PC-3 (cell line): ENCODE data around the gene DENND5B. TPM values are rescaled to one million over a fixed set of nuclear protein-coding genes. Genes with fewer than 3 reads are reported as not detected.

Source experiments
- ATAC-seq: fragments of 200-7000 bp; cut with Tn5 transposase; 2 replicates; pipeline ENCODE4 v1.9.1; 2020; ENCODE audit warnings: mild to moderate bottlenecking, moderate library complexity
- BruUV-seq: library from RNA; stranded (reverse); fragments of 400-500 nt; replicated peaks from 2 replicates; lab custom pipeline; 2021; lab: Mats Ljungman, UMichigan
- CTCF ChIA-PET: fragments of 300-600 bp; sonication (Branson Sonifier 250); formaldehyde crosslinking; loops from one replicate; lab custom pipeline; 2022; ENCODE audit warnings: antibody characterized with exemption; lab: Charles Lee
- POLR2A ChIA-PET: fragments of 300-600 bp; sonication (Branson Sonifier 250); formaldehyde crosslinking; loops from one replicate; lab custom pipeline; 2022; ENCODE audit warnings: antibody characterized with exemption; ENCODE audit not compliant: unreplicated experiment; lab: Charles Lee
- DNase-seq: peaks from one replicate; pipeline ENCODE4 v3.0.0-alpha.2; 2015
- H2AFZ ChIP-seq: fragments of 300-600 bp; sonication (generic); 2 replicates; pipeline ENCODE4 v1.6.0; 2016; ENCODE audit warnings: antibody characterized with exemption, low read length
- H3F3A ChIP-seq: fragments of 300-600 bp; sonication (generic); one replicate; pipeline ENCODE4 v1.6.0; 2017; ENCODE audit warnings: antibody characterized with exemption, low read length, control low read depth, mild to moderate bottlenecking; ENCODE audit not compliant: unreplicated experiment
- H3K27ac ChIP-seq: fragments of 300-600 bp; sonication (generic); 2 replicates; pipeline ENCODE4 v1.5.1; 2016; ENCODE audit warnings: mild to moderate bottlenecking, low read length
- H3K27me3 ChIP-seq: fragments of 300-600 bp; sonication (generic); 2 replicates; pipeline ENCODE4 v1.6.1; 2016; ENCODE audit warnings: low read length, mixed read lengths
- H3K36me3 ChIP-seq: fragments of 300-600 bp; sonication (generic); 2 replicates; pipeline ENCODE4 v1.6.1; 2016; ENCODE audit warnings: low read depth, mixed run types, low read length, mixed read lengths
- H3K4me1 ChIP-seq: fragments of 300-600 bp; sonication (generic); 2 replicates; pipeline ENCODE4 v1.5.1; 2016; ENCODE audit warnings: low read length; ENCODE audit not compliant: insufficient read depth
- H3K4me2 ChIP-seq: fragments of 300-600 bp; sonication (generic); 2 replicates; pipeline ENCODE4 v1.6.0; 2016; ENCODE audit warnings: low read length
- H3K4me3 ChIP-seq: fragments of 300-600 bp; sonication (generic); 2 replicates; pipeline ENCODE4 v1.5.1; 2016; ENCODE audit warnings: mild to moderate bottlenecking, low read length, mixed read lengths
- H3K79me2 ChIP-seq: fragments of 300-600 bp; sonication (generic); 2 replicates; pipeline ENCODE4 v1.6.1; 2017; ENCODE audit warnings: low read length, mixed read lengths
- H3K9ac ChIP-seq: fragments of 300-600 bp; sonication (generic); 2 replicates; pipeline ENCODE4 v1.6.0; 2016; ENCODE audit warnings: mild to moderate bottlenecking, low read length
- H3K9me2 ChIP-seq: fragments of 300-600 bp; sonication (generic); replicated peaks from 2 replicates; pipeline ENCODE4 v1.6.1; 2016; ENCODE audit warnings: mixed run types, low read length, mixed read lengths
- H3K9me3 ChIP-seq: fragments of 300-600 bp; sonication (generic); 2 replicates; pipeline ENCODE4 v1.6.1; 2016; ENCODE audit warnings: low read length, mixed read lengths
- H4K20me1 ChIP-seq: fragments of 300-600 bp; sonication (generic); 2 replicates; pipeline ENCODE4 v1.6.1; 2016; ENCODE audit warnings: low read length, mixed read lengths
- CTCF ChIP-seq: fragments of 300-600 bp; sonication (generic); conservative IDR thresholded peaks from 2 replicates; pipeline ENCODE4 v1.5.1; 2017; ENCODE audit warnings: antibody characterized with exemption, low read depth, mild to moderate bottlenecking, low read length
- EZH2 ChIP-seq: fragments of 300-600 bp; sonication (generic); IDR thresholded peaks from one replicate; pipeline ENCODE4 v1.6.1; 2017; ENCODE audit warnings: antibody characterized with exemption, mild to moderate bottlenecking, low read length; ENCODE audit not compliant: unreplicated experiment
- EZH2phosphoT487 ChIP-seq: fragments of 300-600 bp; sonication (generic); IDR thresholded peaks from 2 replicates; pipeline ENCODE4 v1.6.1; 2018; ENCODE audit warnings: mild to moderate bottlenecking, antibody characterized with exemption, low read length, borderline replicate concordance
- intact Hi-C: fragments of 100-400 bp; cut with micrococcal nuclease; formaldehyde crosslinking; loops from 2 replicates; pipeline ENCODE4 v1.9.0; 2023
- total RNA-seq: library from RNA; depleted of rRNA; stranded (reverse); fragments of >200 nt; gene quantifications from 2 replicates; pipeline ENCODE4 v1.2.3, GENCODE V29; 2014

DENND5B gene
- total RNA-seq, 1 experiment from 2014 or later = 4.2 TPM

- no peak overlapping the region for H3K27ac ChIP-seq
- no peak overlapping the region for H3K4me2 ChIP-seq
- ATAC-seq (no peak), DNase-seq (no peak)
- no peaks in the 10 kb centered on the region for H3K9me3 ChIP-seq
- no peaks in the 10 kb centered on the region for H4K20me1 ChIP-seq
- TF ChIP-seq EZH2phosphoT487 = no peak
- TF ChIP-seq EZH2 = no peak
- no peak for TF ChIP-seq CTCF
- H3K4me1 ChIP-seq = no peaks in the 10 kb centered on the region
- no peak overlapping the region for H2AFZ ChIP-seq
- POLR2A ChIA-PET = no interaction called here
- no peaks in the 10 kb centered on the region for H3K36me3 ChIP-seq
- H3K79me2 ChIP-seq = no peaks in the 10 kb centered on the region
- CTCF ChIA-PET = no interaction called here
- H3K27me3 ChIP-seq = no peaks in the 10 kb centered on the region
- H3K4me3 ChIP-seq = no peak overlapping the region
- BruUV-seq = no TSS peak
- H3F3A ChIP-seq = no peaks in the 10 kb centered on the region
- no peak overlapping the region for H3K9ac ChIP-seq
- intact Hi-C loops = no loop called here
- no peaks in the 10 kb centered on the region for H3K9me2 ChIP-seq
Observed at GRCh38 chr12:31460024-31460423, 130.9 kb downstream of the DENND5B start.

GRCh38 chr12:31456562-31456961 is 134.4 kb downstream of the DENND5B start:
- H3K36me3 ChIP-seq = no peaks in the 10 kb centered on the region
- H3K9ac ChIP-seq = no peak overlapping the region
- no peaks in the 10 kb centered on the region for H3K79me2 ChIP-seq
- no peak overlapping the region for H2AFZ ChIP-seq
- DNase-seq (no peak), ATAC-seq (no peak)
- no peaks in the 10 kb centered on the region for H3F3A ChIP-seq
- no peaks in the 10 kb centered on the region for H3K4me1 ChIP-seq
- no peak overlapping the region for H3K4me3 ChIP-seq
- intact Hi-C loops = no loop called here
- H3K9me3 ChIP-seq = no peaks in the 10 kb centered on the region
- no peaks in the 10 kb centered on the region for H3K27me3 ChIP-seq
- POLR2A ChIA-PET = no interaction called here
- no TSS peak for BruUV-seq
- no peak overlapping the region for H3K27ac ChIP-seq
- H4K20me1 ChIP-seq = no peaks in the 10 kb centered on the region
- TF ChIP-seq CTCF = no peak
- TF ChIP-seq EZH2phosphoT487 = no peak
- TF ChIP-seq EZH2 = no peak
- CTCF ChIA-PET = no interaction called here
- H3K9me2 ChIP-seq = no peaks in the 10 kb centered on the region
- H3K4me2 ChIP-seq = no peak overlapping the region

GRCh38 chr12:31444736-31445135 is 146.2 kb downstream of the DENND5B start:
- no peaks in the 10 kb centered on the region for H3F3A ChIP-seq
- no peak overlapping the region for H3K27ac ChIP-seq
- H3K4me1 ChIP-seq = no peaks in the 10 kb centered on the region
- H4K20me1 ChIP-seq = no peaks in the 10 kb centered on the region
- no peak for ATAC-seq
- no peak overlapping the region for H2AFZ ChIP-seq
- H3K9me3 ChIP-seq = no peaks in the 10 kb centered on the region
- TF ChIP-seq EZH2phosphoT487 = no peak
- no peak for TF ChIP-seq EZH2
- no peak for TF ChIP-seq CTCF
- BruUV-seq = no TSS peak
- intact Hi-C loops = no loop called here
- H3K27me3 ChIP-seq = no peaks in the 10 kb centered on the region
- POLR2A ChIA-PET = no interaction called here
- H3K4me3 ChIP-seq = no peak overlapping the region
- CTCF ChIA-PET = no interaction called here
- H3K79me2 ChIP-seq = no peaks in the 10 kb centered on the region
- H3K4me2 ChIP-seq = no peak overlapping the region
- H3K36me3 ChIP-seq = no peaks in the 10 kb centered on the region
- H3K9ac ChIP-seq = no peak overlapping the region
- H3K9me2 ChIP-seq = no peaks in the 10 kb centered on the region
- DNase-seq = no peak
